Stimulated activated CD8-positive, alpha-beta memory T cell treated with anti-CD3 and anti-CD28 coated beads, Interleukin-7, amount 100 ng/mL, for 1 hour (primary cell): ENCODE measurements around the gene LBHD1.
"Not testable (repeated sequence)": the region's sequence is repeated elsewhere in the genome, so short reads cannot be mapped to it uniquely, and the experiment has no call there.

Source experiments
- DNase-seq, 2 donors: peaks; one replicate each; pipeline ENCODE4 v3.0.0-alpha.2; 2020; ENCODE audit warnings: low read depth in 2 of 2

The LBHD1 gene

GRCh38 chr11:62694455-62695167 is 22.5 kb upstream of the LBHD1 start:
- DNase-seq = peak in 1 of 2 donors; percentile 73

DNA sequence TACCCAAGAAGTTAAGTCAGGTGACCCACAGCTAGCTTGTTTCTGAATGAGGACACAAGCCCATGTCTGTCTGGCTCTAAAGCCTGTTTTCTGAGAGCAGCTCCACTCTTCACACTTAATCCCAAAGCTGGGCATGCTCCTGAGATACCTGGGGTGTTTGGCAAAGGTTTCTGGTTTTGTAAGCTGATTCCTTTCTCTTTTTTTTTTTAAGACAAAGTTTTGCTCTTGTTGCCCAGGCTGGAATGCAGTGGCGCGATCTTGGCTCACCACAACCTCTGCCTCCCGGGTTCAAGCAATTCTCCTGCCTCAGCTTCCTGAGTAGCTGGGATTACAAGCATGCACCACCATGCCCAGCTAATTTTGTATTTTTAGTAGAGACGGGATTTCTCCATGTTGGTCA is 21.6 kb upstream of the LBHD1 start:
- DNase-seq = not testable (repeated sequence)

- DNase-seq = no peak
Measured at GRCh38 chr11:62689421-62690183, 17.5 kb upstream of the LBHD1 start, which contains the start of gene LRRN4CL. TSS of gene LRRN4CL (minus strand) at chr11:62689530. CDS start at chr11:62688508, 1,022 bp downstream.

DNA sequence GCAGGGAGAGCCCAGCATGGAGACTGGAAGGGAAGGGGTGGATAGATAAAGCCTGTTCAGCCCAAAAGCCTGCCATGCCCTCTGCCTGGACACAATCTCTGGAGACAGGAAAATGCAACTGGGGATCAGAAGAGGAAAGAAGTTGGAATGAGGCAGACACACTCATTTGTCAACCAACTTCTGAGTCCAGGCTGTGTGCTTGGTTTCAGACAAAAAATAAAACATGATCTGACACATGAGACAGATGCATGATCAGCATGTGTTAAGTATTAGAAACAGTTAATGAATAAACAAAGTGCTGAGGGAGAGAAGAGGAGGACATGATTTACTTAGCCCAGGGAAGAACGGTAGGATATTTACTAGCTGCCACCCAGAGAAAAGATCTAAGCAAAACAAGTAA is 16.4 kb upstream of the LBHD1 start:
- no peak for DNase-seq

- DNase-seq = no peak
Measured at GRCh38 chr11:62687508-62688396, 15.7 kb upstream of the LBHD1 start.

GRCh38 chr11:62682518-62682917 is 10.5 kb upstream of the LBHD1 start:
- no peak for DNase-seq

DNA sequence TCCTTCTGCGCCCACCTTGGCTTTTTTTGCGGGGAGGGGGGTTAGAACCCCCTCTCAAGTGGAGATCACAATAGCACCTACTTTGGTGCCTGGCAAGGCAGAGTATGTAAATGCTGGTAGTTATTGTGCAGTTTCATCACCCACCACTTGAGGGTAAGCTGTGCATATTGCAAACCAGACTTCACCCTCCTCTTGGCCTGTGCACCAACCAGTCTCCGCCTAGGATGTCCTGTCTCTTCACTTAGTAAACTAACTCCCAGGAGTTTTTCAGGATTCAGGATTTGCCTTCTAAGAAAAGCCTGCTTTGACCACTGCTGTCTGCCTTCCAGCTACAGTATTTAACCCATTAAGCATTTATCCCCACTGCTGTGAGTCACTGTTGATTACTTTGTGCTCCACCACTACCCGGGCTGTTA is 8.8 kb upstream of the LBHD1 start:
- no peak for DNase-seq

DNA sequence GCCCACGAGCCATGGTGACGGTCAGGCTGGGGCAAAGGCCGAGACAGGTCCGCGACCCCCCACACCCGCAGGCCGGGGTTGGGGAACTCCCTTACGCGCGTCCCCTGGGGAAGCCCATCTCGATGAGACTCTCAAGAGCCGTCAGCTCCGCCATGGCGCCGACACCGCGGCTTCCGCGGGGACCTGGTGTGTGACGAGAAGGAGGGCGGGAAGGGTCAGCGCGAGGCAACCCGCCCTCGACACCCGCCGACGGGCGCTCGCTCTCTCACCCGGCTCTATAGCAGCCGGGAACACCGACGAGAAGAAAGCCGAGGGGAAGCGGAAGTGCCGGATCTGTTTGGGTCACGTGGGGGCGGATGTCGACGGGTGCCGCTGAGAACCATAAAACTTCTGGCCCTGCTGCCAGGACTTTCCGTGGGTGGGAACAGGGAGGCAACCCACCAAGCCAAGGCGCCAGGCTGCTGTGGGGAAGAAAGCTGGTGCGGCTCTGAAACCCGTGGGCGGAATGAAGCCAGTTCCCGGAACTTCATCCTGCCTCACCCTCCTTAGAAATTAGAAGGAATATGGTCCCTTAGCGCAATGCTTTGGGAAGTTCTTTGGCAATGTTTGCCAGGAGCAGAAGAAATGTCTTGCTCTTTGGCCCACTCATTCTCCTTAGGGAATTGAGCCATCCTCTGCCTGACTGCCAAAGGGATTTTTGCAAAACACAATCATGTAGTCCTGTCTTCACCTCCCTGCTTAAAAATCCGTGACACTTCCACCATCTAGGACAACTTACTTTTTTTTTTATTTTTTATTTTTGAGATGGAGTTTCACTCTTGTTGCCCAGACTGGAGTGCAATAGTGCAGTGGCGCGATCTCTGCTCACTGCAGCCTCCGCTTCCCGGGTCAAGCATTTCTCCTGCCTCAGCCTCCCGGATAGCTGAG is 7.0 kb upstream of the LBHD1 start, which contains the start of gene UBXN1:
UBXN1 (minus strand) TSS at position 304 of the 927 bp plus-strand sequence; CDS start at position 154, 150 bp downstream.
- peak; percentile 64 to 68 for DNase-seq

DNA sequence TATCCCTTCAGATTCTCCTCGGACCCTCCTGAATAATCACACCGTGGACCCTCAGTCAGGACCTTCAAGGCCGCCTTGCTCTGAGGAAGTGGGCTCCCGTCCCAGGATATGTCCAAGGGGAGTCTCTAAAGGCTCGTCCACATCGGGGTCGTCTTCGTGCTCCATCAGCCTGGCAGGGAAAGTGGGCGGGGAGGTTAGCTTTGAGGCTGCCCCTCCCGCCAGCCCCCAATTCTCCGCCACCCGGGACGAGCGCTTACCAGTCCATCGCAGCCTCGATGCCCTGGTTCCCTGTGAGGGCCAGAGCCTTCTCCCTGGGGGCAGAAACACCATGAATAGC is 6.3 kb upstream of the LBHD1 start:
- no peak for DNase-seq

- DNase-seq = no peak
Measured at GRCh38 chr11:62677714-62678113, 5.6 kb upstream of the LBHD1 start.

DNA sequence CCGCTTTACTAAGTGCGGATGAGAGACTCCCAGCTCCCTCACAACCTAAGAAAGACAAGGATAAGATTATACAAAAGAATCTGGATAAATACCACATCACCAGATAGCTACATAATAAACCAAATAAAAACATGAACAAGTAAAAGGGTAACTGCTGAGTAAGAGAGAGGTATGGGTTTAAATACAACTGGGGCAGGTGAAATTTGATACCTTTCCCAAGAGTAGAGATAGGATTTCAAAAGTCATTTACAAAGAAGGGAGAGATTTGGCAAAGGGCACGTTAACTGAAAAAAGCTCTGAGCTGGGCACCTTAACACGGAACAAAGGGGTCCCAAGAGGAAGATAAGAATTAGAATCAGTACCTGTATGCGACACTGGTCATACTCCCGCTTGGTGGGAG is 5.1 kb upstream of the LBHD1 start:
- DNase-seq = no peak

- no peak for DNase-seq
Measured at GRCh38 chr11:62676698-62677097, 4.6 kb upstream of the LBHD1 start.

GRCh38 chr11:62675415-62675814 is 3.3 kb upstream of the LBHD1 start:
- DNase-seq = not testable (repeated sequence)

DNA sequence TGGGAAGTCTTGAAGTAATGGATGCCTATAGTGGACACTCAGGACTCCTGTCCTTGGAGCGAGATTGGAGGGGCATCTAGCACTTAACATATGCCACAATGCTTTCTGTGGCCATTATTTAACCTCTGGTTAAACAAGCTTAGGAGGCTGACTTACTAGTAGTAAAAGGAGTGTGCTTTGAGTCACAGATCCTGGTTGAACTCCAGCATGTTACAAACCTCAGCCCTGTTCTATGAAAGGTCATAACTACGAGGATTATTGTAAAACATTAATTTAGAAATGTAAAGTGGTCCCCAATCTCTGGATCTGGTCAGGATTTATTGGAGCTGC is 1.1 kb upstream of the LBHD1 start:
- no peak for DNase-seq

DNA sequence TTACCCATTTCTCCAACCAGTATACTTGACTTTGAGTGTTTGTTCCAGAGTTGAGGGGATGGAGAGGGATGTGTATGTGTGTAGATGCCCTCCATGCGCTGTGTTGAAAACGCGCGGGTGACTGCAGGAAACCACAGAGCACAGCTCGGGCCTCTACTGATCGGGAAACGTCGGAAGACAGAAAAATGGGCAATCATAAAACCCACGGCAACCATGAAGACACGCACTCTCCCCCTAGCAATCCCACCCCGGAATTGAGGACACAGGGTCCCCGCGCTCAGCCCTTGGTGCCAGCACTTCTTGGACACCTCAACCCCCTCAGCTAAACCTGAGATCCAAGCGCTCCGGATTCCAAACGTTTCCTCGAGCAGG is 845 bp downstream of the LBHD1 start:
- no peak for DNase-seq

- no peak for DNase-seq
Measured at GRCh38 chr11:62669420-62670161, 2.5 kb downstream of the LBHD1 start.

- DNase-seq = no peak
Measured at GRCh38 chr11:62667460-62667859, 4.6 kb downstream of the LBHD1 start.

DNA sequence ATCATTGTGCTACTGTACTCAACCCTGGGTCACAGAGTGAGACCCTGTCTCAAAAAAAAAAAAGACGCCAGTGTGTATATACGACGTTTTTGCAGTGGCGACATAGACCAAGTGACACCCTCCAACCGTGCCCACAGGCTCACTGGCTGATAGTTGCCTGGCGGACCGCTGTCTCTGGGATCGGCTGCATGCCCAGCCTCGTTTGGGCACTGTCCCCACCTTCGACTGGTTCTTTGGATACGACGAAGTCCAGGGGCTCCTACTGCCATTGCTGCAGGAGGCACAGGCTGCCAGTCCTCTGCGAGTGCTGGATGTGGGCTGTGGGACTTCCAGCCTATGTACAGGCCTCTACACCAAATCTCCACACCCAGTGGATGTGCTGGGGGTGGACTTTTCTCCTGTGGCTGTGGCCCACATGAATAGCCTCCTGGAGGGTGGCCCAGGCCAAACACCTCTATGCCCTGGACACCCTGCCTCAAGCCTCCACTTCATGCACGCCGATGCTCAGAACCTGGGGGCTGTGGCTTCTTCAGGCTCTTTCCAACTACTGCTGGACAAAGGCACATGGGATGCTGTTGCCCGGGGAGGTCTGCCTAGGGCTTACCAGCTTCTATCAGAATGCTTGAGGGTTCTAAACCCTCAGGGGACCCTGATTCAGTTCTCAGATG is 5.7 kb downstream of the LBHD1 start:
- no peak for DNase-seq

- peak in 1 of 2 donors; percentile 43 for DNase-seq
Measured at GRCh38 chr11:62665599-62666258, 6.3 kb downstream of the LBHD1 start.
